IPS-15b (cell line): ENCODE measurements around the gene POLR2E.

Experiments used
- H3K27me3 ChIP-seq: one replicate; pipeline ENCODE4 v1.6.1; 2013; ENCODE audit warnings: low read length; ENCODE audit not compliant: control insufficient read depth, insufficient read depth
- H3K36me3 ChIP-seq: one replicate; pipeline ENCODE4 v1.6.1; 2013; ENCODE audit warnings: low read length; ENCODE audit not compliant: control insufficient read depth, insufficient read depth
- H3K4me1 ChIP-seq: one replicate; pipeline ENCODE4 v1.6.1; 2013; ENCODE audit warnings: mild to moderate bottlenecking, low read length; ENCODE audit not compliant: control insufficient read depth, insufficient read depth
- H3K4me3 ChIP-seq: one replicate; pipeline ENCODE4 v1.5.1; 2013; ENCODE audit warnings: low read depth, low read length
- H3K9ac ChIP-seq: one replicate; pipeline ENCODE4 v1.6.1; 2013; ENCODE audit warnings: low read depth, mild to moderate bottlenecking, low read length
- H3K9me3 ChIP-seq: one replicate; pipeline ENCODE4 v1.6.1; 2013; ENCODE audit warnings: mild to moderate bottlenecking, low read length; ENCODE audit not compliant: control insufficient read depth, insufficient read depth

POLR2E gene

DNA sequence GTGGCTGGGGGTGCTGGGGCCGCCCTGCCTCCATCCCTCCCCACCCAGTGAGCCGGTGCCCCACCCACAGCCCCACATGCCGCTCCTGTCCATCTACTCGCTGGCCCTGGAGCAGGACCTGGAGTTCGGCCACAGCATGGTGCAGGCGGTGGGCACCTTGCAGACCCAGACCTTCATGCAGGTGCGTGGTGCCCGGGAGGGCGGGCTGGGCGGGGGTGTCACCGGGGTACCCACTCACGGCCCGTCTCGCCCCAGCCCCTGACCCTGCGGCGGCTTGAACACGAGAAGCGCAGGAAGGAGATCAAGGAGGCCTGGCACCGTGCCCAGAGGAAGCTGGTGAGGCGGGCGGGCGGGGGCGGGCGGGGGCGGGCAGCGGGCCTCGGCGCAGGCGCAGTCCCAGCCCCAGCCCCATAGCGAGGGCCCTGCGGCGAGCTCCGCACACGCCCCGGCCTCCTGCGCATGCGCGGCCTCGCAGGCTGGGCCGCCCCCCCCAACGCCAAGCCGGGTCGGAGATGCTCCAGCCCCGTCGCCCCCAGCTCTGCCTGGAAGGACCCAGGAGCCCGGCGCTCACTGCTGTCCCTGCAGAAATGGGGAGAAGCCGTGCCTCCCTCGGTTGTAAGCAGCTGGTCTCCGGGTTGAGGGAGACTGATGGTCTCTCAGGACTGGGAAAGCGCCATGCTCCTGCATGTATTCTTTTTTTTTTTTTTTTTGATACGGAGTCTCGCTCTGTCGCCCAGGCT is 20.5 kb downstream of the POLR2E start:
- no peak overlapping the region for H3K4me3 ChIP-seq
- H3K4me1 ChIP-seq = no peaks in the 10 kb centered on the region
- no peaks in the 10 kb centered on the region for H3K9me3 ChIP-seq
- H3K27me3 ChIP-seq = no peaks in the 10 kb centered on the region
- peaks cover 21% of the 10 kb centered on the region for H3K36me3 ChIP-seq
- no peak overlapping the region for H3K9ac ChIP-seq

DNA sequence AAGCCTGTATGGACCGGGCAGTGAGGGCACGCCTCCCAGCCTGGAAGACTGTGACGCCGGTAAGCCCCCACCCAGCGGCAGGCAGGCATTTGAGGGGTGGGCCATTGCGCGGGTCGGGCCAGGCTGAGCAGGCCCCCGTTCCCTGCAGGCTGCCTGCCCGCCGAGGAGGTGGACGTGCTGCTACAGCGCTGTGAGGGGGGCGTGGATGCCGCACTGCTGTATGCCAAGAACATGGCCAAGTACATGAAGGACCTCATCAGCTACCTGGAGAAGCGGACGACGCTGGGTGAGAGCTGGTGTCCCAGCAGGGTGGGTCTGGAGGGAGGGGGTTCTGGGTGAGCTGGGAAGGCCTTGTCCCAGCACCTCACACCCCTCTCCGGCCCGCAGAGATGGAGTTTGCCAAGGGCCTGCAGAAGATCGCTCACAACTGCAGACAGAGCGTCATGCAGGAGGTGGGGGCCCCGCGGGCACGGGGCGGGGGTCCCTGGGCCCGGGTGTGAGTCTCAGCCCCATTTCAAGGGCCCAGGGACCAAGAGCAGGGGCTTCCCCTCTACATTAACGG is 21.1 kb downstream of the POLR2E start:
- Histone ChIP-seq H3K9ac (no peak overlapping the region), H3K9me3 (no peaks in the 10 kb centered on the region), H3K36me3 (peaks cover 21% of the 10 kb centered on the region), H3K4me1 (no peaks in the 10 kb centered on the region), H3K27me3 (no peaks in the 10 kb centered on the region), H3K4me3 (no peak overlapping the region)

DNA sequence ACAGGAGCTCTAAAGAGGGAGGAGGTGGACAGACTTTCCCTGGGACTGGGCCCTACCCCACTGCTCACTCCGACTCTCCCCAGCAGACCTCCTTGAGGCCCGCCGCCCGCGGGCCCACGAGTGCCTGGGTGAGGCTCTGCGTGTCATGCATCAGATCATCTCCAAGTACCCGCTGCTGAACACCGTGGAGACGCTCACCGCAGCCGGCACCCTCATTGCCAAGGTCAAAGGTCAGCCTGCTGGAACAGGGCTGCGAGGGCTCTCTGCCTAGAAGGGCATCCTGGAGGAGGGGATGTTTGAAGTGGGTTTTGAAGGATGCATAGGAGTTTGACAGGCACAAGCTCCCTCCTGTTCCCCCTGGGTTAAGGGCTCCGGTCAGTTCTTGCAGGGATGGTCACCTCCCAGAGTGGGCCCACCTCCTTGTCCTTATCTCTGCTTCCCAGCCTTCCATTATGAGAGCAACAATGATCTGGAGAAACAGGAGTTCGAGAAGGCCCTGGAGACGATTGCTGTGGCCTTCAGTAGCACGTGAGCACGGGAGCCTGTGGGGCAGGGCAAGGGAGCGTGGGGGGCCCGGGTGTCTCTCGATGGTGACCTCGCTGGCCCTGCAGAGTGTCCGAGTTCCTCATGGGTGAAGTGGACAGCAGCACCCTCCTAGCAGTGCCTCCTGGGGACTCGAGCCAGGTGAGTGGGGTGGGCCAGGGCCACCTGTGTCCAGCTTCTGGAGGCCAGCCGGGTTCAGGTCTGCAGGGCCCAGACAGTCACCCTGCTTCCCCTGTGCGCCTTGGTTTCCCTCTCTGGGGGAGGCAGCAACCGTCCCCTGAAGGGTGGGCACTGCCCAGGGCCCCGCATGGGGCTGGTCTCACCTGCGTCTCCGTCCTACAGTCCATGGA is 21.9 kb downstream of the POLR2E start:
- no peaks in the 10 kb centered on the region for H3K9me3 ChIP-seq
- H3K36me3 ChIP-seq = peaks cover 21% of the 10 kb centered on the region
- H3K9ac ChIP-seq = no peak overlapping the region
- H3K27me3 ChIP-seq = no peaks in the 10 kb centered on the region
- no peaks in the 10 kb centered on the region for H3K4me1 ChIP-seq
- no peak overlapping the region for H3K4me3 ChIP-seq

DNA sequence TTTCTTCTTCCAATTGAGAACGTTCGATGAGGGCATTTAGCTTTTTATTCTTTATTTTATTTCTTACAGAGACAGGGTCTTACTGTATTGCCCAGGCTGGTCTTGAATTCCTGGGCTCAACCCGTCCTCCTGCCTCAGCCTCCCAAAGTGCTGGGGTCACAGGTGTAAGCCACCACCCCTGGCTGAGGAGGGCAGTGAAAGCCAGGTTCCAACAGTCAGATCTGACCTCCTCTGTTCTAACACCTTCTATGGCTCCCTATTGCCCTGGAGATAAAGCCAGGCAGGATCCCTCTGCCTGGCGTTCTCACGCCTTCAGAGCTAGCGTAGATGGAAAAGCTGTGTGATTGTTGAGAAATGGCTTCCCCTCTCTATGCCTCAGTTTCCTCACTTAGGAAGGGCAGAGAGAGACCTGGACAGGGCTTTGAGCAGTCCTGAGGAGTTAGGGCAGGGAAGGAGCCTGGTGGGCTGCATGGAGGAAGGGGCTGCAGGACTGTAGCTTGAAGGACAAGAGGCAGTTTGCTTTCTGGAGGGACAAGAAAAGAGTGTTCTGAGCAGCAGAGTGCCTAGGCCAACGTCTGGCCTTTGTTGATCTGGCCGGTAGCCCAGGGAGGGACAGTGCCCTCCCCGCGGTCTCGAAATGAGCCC is 22.7 kb downstream of the POLR2E start:
- Histone ChIP-seq H3K36me3 (peaks cover 19% of the 10 kb centered on the region), H3K4me3 (no peak overlapping the region), H3K4me1 (no peaks in the 10 kb centered on the region), H3K9me3 (no peaks in the 10 kb centered on the region), H3K27me3 (no peaks in the 10 kb centered on the region), H3K9ac (no peak overlapping the region)

DNA sequence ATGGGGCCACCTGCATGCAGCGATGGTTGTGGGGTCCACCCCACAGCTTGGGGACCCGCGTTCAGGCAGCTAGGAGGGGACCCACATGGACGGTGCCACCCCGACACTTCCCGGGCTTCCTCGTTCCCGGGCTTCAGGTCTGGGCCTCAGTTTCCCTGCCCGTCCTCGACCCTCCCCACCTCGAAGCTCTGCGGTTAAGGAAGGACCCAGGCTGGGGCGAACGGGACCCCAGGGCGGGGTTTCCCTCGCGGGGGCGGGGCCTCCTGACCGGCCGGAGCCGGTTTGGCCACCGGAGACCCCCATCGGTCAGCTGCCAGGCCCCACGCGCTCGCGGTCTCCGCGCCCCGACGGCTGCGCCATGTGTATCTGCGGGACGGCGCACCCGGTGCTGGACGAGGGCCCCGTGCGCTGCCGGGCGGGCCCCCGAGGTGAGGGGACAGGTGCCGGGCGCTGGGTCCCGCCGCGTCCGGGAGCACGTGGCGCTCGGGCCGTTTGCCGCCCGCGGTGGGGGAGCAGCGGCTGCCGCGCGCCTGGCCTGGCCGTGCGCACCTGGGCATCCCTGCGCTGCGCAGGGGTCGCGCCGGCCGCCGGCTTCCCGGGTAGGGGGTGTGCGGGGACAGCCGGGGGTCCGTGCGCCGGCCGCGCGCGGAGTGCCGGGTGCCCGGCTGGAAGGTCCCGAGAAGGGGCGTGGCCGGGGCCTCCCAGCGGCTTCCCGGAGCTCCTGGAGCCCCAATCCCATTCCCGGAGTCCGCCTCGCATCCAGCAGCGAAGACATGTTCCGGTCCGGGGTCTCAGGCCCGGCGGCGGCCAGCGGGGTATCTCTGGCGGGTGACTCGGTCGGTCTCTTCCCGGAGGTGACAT is 24.0 kb downstream of the POLR2E start:
- no peaks in the 10 kb centered on the region for H3K9me3 ChIP-seq
- peak overlapping the region; percentile 70 for H3K4me3 ChIP-seq
- H3K27me3 ChIP-seq = no peaks in the 10 kb centered on the region
- no peak overlapping the region for H3K9ac ChIP-seq
- peaks cover 18% of the 10 kb centered on the region for H3K36me3 ChIP-seq
- H3K4me1 ChIP-seq = no peaks in the 10 kb centered on the region

DNA sequence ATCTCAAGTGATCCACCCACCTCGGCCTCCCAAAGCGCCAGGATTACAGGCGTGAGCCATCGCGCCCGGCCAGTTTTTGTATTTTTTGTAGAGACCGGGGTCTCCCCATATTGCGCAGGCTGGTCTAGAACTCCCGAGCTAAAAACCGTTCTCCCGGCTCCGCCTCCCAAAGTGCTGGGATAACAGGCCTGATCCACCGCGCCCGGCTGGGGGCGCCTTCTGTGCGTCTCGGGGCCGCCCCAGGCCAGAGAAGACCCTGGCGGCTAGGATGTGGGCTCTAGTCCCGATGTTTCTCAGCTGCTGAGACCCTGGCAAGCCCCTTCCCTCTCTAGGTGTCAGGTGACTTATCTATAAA is 24.6 kb downstream of the POLR2E start:
- H3K9ac ChIP-seq = no peak overlapping the region
- peaks cover 13% of the 10 kb centered on the region for H3K36me3 ChIP-seq
- H3K9me3 ChIP-seq = no peaks in the 10 kb centered on the region
- H3K27me3 ChIP-seq = no peaks in the 10 kb centered on the region
- H3K4me1 ChIP-seq = peaks cover 1% of the 10 kb centered on the region
- H3K4me3 ChIP-seq = peak overlapping the region; percentile 70

DNA sequence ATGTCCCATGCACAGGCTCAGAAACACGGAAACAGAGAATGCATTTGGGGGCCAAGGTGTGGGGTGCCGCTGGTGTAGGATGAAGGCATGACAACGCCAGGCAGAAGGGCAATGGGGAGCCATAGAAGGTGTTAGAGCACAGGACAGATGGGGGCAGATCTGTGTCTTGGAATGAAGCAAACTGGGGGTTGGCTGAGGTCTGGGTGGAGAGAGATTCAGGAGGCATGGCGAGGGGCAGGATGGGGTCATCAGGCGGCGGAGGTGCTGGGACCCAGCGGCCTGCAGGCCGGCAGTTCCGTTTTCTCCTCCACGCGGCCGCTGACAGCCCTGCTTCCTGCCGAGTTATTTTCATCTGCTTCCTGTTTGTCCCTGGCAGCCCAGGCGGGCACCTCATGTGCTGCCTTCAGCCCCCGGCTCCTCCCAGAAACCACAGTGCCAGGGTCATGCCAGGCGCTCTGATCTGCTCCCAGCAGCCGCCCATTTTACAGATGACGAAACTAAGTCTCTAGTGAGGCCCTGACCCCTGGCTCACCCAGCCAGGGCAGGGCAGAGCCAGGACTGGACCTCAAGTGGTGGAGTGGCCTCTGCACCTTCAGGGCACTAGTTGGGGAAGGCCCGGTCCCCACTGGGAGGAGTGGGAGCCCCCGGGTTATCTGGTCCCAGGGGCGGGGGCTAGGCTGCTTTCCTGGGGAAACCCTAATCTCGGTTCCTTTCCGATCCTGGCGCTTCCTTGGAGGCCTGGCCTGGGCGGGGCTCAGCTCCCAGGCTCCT is 26.0 kb downstream of the POLR2E start:
- no peak overlapping the region for H3K9ac ChIP-seq
- peaks cover 8% of the 10 kb centered on the region for H3K4me1 ChIP-seq

DNA sequence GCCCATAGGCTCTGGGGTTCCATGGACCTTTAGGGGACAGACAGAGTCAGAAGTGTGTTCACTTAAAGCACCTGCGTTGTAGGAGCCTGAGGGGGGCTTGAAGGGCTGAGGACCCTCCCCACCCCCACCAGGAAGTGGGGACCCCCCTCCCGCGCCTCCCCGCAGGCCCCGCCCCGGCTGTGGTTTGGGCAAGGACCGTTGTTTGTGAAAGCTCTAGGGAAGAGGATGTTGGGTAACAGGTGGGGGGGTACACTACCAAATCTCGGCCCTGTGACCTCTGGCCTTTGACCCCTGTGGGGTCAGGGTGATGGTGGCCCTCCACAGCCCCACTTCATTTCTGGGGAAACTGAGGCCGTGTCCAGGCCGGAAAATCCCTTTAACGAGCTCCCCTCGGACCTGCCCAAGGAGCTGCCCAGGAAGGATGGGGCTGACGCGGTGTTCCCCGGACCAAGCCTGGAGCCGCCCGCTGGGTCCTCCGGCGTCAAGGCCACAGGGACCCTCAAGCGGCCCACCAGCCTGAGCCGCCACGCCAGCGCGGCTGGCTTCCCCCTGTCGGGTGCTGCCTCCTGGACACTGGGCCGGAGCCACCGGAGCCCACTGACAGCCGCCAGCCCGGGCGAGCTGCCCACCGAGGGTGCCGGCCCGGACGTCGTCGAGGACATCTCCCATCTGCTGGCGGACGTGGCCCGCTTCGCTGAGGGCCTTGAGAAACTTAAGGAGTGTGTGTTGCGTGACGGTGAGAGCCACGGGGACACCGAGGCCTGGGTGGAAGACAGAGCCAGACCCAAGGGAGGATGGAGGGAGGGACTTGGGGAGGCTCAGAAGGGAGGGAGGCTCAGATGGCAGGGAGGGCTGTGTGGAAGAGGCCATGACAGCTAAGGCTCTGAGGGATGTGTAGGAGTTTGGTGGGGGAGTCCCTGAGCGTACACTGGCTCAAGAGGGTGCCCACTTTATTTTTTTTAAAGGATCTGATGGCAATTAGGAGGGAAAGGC is 26.9 kb downstream of the POLR2E start:
- Histone ChIP-seq H3K4me3 (peak overlapping the region; percentile 35), H3K27me3 (peaks cover 3% of the 10 kb centered on the region), H3K9ac (no peak overlapping the region), H3K9me3 (no peaks in the 10 kb centered on the region), H3K4me1 (peaks cover 8% of the 10 kb centered on the region), H3K36me3 (peaks cover 2% of the 10 kb centered on the region)

More for the DNA sequence above, 26.0 kb downstream of the POLR2E start:
- Histone ChIP-seq H3K4me3 (no peak overlapping the region), H3K27me3 (peaks cover 3% of the 10 kb centered on the region), H3K9me3 (no peaks in the 10 kb centered on the region), H3K36me3 (peaks cover 11% of the 10 kb centered on the region)

DNA sequence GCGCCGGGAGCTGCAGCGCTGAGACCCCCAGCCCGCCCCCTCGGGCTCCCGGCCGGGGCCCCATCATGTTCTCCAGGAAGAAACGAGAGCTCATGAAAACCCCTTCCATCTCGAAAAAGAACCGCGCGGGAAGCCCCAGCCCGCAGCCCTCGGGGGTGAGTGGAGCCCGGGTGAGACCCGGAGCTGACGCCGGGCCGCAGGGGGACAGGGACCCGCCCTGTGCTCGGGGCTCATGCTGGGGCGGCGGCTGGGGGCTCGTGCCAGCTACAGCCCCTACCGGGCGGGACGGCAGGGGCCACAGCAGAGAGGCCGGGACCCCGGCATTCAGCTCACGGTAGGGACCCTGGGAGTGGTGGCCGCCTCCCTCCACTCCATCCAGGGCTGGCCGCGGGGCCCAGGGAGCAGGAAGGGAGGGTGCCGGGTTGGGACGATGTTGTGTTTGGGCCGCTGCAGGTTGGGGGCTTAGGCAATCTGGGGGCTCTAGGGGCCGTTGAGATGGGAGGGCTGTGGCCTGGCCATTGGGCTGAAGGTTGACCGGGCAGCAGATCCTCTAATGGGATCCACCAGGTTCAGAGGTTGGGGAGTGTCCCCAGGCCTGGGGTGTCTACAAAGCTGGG is 27.7 kb downstream of the POLR2E start:
- Histone ChIP-seq H3K9ac (no peak overlapping the region), H3K4me1 (peaks cover 8% of the 10 kb centered on the region), H3K9me3 (no peaks in the 10 kb centered on the region), H3K4me3 (peak overlapping the region; percentile 35), H3K27me3 (peaks cover 3% of the 10 kb centered on the region), H3K36me3 (no peaks in the 10 kb centered on the region)
